Measurements from ENCODE around the gene TBC1D2.

TBC1D2 gene

DNA sequence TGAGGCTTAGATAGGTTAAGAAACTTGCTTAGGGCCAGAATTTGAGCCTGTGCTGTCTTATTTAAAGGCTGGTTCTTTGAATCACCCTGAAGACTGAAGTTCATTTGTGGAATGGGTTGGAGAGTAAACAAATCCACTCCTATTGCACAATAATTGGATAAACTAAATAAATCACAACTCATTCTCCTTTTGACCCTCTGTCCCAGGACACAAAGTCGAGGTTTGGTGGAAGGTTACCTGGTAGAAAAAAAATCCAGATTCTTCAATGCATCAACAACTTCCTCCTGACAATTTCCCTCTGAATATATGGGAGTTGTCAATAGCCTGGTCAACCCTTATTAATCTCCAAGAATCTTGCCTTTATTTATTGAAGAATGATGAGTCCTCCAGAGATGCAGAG lies 28.9 kb downstream of the TBC1D2 start:
- Histone ChIP-seq H3K4me3 (ENCODE audit: low read length) (no peak overlapping the region), H3K36me3 (ENCODE audit: control insufficient read depth, insufficient read depth, low read length, severe bottlenecking) (peaks cover 6% of the 10 kb centered on the region)
- peak; percentile 67 for DNase-seq (ENCODE audit: low read depth)

DNA sequence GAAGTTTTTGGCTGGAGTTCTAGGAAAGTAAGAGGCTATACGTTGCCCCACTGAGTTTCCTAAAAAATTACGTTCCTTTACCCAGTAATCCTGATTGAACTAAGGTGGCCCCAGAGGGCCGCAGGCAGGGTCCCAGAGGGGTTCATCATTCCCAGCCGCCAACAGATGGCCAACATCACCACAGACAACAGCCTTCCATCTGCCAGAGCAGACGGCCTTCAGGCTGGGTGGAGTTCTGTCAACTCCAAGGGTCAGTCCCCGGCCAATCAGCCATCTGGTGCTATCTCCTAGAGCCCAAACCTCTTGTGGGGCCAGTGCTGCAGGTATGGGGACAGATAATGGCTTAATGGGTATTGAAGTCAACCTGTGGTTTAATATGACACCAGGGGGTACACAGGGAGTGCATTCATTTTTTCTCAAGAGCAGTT lies 30.4 kb downstream of the TBC1D2 start:
- no peak for DNase-seq (ENCODE audit: low read depth)
- Histone ChIP-seq H3K27me3 (replicated peaks; ENCODE audit: control insufficient read depth, insufficient read depth, low read length) (no peaks in the 10 kb centered on the region), H3K36me3 (ENCODE audit: control insufficient read depth, insufficient read depth, low read length, severe bottlenecking) (peaks cover 14% of the 10 kb centered on the region), H3K4me3 (ENCODE audit: low read length) (no peak overlapping the region), H3K9me3 (ENCODE audit: control insufficient read depth, low read length) (no peaks in the 10 kb centered on the region), H3K4me1 (ENCODE audit: control insufficient read depth, insufficient read depth, low read length) (peaks cover 60% of the 10 kb centered on the region), H3K9ac (ENCODE audit: low read length) (no peak overlapping the region)

More for the DNA sequence above, 28.9 kb downstream of the TBC1D2 start:
- Histone ChIP-seq H3K27me3 (replicated peaks; ENCODE audit: control insufficient read depth, insufficient read depth, low read length) (no peaks in the 10 kb centered on the region), H3K4me1 (ENCODE audit: control insufficient read depth, insufficient read depth, low read length) (peaks cover 61% of the 10 kb centered on the region), H3K9ac (ENCODE audit: low read length) (no peak overlapping the region), H3K9me3 (ENCODE audit: control insufficient read depth, low read length) (no peaks in the 10 kb centered on the region)

DNA sequence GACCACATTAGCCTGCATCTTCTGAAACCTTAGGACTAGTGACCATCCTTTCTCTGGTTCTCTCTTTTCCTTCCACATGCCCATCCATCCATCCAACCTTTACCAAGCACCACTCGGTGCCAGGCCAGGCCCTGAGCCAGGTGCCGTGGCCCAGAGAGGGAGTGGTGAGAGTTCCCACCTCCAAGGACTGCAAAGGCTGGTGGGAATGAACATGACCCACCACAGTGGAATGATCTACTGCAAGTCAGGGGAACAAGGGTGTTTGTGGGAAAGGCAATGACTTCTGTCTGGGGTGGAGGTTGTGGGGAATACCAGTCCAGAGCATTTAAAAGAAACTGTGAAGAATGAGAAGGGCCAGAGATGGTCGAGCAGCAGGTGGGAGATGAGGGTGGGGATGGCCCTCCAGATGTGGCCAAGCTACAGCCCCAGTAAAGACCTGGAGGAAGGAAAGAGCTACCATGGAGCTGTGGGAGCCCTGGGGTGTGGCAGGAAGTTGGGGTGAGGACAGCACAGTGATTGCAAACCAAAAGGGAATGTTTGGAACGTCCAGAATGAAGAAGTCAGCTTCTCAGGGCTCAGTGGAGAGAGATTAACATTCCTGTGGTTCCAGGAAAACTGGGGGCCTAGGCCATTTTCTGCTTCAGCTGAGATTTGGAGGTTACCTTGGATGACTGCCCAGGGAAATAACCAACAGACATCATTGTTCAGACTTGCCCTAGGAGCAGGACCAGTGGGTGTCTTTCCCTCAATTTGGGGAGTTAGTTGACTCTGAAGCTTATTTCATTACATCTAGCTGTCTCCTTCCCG lies 32.4 kb downstream of the TBC1D2 start:
- Histone ChIP-seq H3K9ac (ENCODE audit: low read length) (peak overlapping the region; percentile 67), H3K9me3 (ENCODE audit: control insufficient read depth, low read length) (no peaks in the 10 kb centered on the region), H3K4me3 (ENCODE audit: low read length) (no peak overlapping the region), H3K27me3 (replicated peaks; ENCODE audit: control insufficient read depth, insufficient read depth, low read length) (no peaks in the 10 kb centered on the region), H3K36me3 (ENCODE audit: control insufficient read depth, insufficient read depth, low read length, severe bottlenecking) (peaks cover 18% of the 10 kb centered on the region), H3K4me1 (ENCODE audit: control insufficient read depth, insufficient read depth, low read length) (peaks cover 47% of the 10 kb centered on the region)
- peak; percentile 90 for DNase-seq (ENCODE audit: low read depth)

DNA sequence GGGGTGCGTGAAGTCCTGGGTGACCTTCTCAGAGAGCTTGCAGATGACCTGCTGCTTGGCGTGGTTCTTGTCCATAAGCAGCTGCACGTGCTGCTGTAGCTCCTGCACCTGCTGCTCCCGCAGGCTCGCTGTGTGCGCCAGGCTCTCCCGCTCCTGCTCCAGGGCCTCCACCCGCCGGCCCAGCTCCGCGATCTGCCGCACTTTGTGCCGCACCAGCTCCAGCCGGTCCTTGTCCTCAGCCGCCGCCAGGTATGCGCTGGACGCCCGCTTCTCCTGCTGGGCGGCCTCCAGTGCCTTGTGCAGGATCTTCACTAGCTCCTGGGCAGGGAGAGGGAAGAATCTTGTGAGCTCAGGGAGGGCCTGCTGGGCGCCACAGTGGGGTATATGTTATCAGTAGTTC lies 34.5 kb downstream of the TBC1D2 start:
- Histone ChIP-seq H3K9me3 (ENCODE audit: control insufficient read depth, low read length) (no peaks in the 10 kb centered on the region), H3K27me3 (replicated peaks; ENCODE audit: control insufficient read depth, insufficient read depth, low read length) (no peaks in the 10 kb centered on the region), H3K36me3 (ENCODE audit: control insufficient read depth, insufficient read depth, low read length, severe bottlenecking) (peaks cover 17% of the 10 kb centered on the region), H3K4me3 (ENCODE audit: low read length) (no peak overlapping the region), H3K4me1 (ENCODE audit: control insufficient read depth, insufficient read depth, low read length) (peaks cover 28% of the 10 kb centered on the region), H3K9ac (ENCODE audit: low read length) (no peak overlapping the region)
- DNase-seq (ENCODE audit: low read depth) = no peak

DNA sequence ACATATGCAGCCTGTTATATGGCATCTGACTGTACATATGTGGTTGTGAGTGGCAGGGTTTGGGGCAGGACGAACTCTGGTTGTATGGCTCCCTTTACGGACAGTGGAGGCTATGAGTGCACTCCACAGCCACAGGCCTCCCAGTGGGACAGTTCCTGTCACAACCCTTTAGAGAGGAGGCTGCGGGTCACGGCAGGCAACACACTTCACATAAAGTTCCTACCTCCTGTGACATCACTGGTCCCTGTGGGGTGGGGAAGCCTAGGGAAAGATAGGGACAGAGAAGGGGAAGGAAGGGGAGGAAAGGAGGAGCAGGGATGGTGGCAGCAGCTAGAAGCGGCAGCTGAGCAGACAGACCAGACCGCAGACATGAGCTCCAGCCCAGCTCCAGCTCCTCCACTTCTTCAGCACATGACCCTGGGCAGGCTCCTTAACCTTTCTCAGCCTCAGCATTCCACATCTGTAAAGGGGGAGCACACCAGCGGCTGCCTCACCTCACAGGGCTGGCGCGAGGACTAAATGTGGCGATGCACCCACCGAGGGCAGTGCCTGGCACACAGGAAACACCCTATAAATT lies 35.6 kb downstream of the TBC1D2 start:
- H3K4me1 ChIP-seq (ENCODE audit: control insufficient read depth, insufficient read depth, low read length) = peaks cover 25% of the 10 kb centered on the region
- no peak overlapping the region for H3K9ac ChIP-seq (ENCODE audit: low read length)

DNA sequence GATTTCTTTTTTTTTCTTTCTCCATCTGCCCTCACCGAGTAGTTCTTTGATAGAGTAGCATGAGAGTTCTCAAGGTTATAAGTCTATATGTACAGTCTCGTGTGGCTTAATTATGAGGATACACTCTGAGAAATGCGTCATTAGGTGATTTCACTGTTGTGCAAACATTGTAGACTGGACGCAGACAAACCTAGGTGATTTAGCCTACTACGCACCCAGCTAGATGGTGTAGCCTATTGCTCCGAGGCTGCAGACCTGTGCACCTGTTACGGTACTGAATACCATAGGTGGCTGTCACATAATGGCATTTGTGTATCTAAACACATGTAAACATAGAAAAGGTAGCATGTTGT lies 36.1 kb downstream of the TBC1D2 start:
- peaks cover 22% of the 10 kb centered on the region for H3K4me1 ChIP-seq (ENCODE audit: control insufficient read depth, insufficient read depth, low read length)
- H3K4me3 ChIP-seq (ENCODE audit: low read length) = no peak overlapping the region
- no peaks in the 10 kb centered on the region for H3K27me3 ChIP-seq (replicated peaks; ENCODE audit: control insufficient read depth, insufficient read depth, low read length)
- DNase-seq (ENCODE audit: low read depth) = no peak
- peaks cover 17% of the 10 kb centered on the region for H3K36me3 ChIP-seq (ENCODE audit: control insufficient read depth, insufficient read depth, low read length, severe bottlenecking)
- H3K9me3 ChIP-seq (ENCODE audit: control insufficient read depth, low read length) = no peaks in the 10 kb centered on the region
- H3K9ac ChIP-seq (ENCODE audit: low read length) = no peak overlapping the region

More for the DNA sequence above, 35.6 kb downstream of the TBC1D2 start:
- Histone ChIP-seq H3K4me3 (ENCODE audit: low read length) (no peak overlapping the region), H3K36me3 (ENCODE audit: control insufficient read depth, insufficient read depth, low read length, severe bottlenecking) (peaks cover 17% of the 10 kb centered on the region), H3K9me3 (ENCODE audit: control insufficient read depth, low read length) (no peaks in the 10 kb centered on the region), H3K27me3 (replicated peaks; ENCODE audit: control insufficient read depth, insufficient read depth, low read length) (no peaks in the 10 kb centered on the region)
- DNase-seq (ENCODE audit: low read depth) = no peak

DNA sequence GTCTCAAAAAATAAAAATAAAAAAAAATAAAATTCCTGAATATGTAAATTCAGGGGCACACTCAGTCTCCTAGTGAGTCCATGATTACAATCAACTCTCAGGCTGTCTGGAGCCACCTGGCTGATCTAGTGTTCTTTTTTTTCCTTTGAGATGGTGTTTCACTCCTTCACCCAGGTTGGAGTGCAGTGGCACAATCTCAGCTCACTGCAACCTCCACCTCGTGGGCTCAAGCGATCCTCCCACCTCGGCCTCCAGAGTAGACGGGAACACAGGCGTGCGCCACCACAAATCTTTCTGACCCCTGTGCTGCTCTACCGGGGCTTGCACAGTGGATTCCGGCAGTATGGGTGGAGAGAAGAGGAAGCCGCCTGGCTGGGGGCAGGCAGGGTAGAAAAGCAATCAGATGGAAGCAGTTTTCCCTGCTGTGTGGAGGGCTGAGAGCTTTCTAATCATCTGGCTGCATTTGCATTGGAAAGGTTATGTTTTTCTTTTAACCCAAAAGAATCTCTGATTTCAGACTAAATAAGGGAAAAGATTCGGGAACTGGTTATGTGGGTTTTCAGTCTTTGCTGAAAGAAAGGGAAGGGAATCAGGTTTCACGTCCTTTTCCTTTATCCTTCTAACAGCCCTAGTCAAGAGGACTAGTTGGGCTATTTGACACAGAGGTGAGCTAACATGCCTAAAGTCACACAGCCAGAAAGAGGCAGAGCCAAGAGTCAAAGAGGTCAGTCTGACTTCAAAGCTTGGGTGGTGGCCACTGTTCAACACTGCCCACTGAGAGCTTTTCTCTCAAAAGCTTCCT lies 36.7 kb downstream of the TBC1D2 start:
- no peak overlapping the region for H3K4me3 ChIP-seq (ENCODE audit: low read length)
- no peaks in the 10 kb centered on the region for H3K27me3 ChIP-seq (replicated peaks; ENCODE audit: control insufficient read depth, insufficient read depth, low read length)
- no peaks in the 10 kb centered on the region for H3K9me3 ChIP-seq (ENCODE audit: control insufficient read depth, low read length)
- H3K36me3 ChIP-seq (ENCODE audit: control insufficient read depth, insufficient read depth, low read length, severe bottlenecking) = peaks cover 20% of the 10 kb centered on the region
- H3K9ac ChIP-seq (ENCODE audit: low read length) = no peak overlapping the region
- peaks cover 19% of the 10 kb centered on the region for H3K4me1 ChIP-seq (ENCODE audit: control insufficient read depth, insufficient read depth, low read length)
- DNase-seq (ENCODE audit: low read depth) = peak; percentile 44

DNA sequence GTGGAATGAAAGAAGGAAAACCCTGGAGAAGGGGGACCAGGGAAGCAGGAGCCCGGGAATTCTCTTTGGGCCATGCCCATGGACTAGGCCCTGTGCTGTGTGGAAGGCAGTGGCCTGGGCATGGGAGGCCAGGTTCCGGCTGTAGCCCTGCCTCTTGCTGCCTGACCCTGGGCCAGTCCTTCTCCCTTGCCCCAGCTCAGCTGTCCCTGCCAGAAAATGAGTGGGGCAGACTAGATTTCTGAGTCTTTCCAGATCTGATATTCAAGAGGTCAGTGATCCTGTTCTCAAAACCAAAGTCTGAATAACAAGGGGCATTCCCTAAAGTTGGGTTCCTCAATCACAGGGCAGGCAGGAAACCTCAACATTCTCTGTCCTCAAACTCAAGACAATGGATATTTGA lies 38.2 kb downstream of the TBC1D2 start:
- no peaks in the 10 kb centered on the region for H3K9me3 ChIP-seq (ENCODE audit: control insufficient read depth, low read length)
- H3K9ac ChIP-seq (ENCODE audit: low read length) = no peak overlapping the region
- no peak for DNase-seq (ENCODE audit: low read depth)
- H3K4me3 ChIP-seq (ENCODE audit: low read length) = no peak overlapping the region
- H3K27me3 ChIP-seq (replicated peaks; ENCODE audit: control insufficient read depth, insufficient read depth, low read length) = no peaks in the 10 kb centered on the region
- H3K4me1 ChIP-seq (ENCODE audit: control insufficient read depth, insufficient read depth, low read length) = peaks cover 5% of the 10 kb centered on the region
- H3K36me3 ChIP-seq (ENCODE audit: control insufficient read depth, insufficient read depth, low read length, severe bottlenecking) = peaks cover 25% of the 10 kb centered on the region

DNA sequence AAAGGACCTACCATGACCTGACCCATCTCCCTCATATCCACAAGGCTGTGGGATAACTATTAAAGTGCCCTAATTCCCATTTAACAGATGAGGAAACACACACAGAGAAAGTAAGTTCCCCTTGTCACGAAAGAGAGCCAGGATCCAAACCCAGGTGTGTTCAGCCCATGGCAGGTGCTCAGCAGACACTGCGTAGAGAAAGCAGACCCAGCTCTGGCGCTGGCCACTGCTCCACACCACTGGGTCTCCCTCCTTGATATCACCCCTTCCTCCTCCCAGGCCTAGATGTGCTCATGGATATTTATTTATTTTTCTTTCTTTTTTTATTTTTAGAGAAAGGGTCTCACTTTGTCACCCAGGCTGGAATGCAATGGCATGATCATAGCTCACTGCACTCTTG lies 39.1 kb downstream of the TBC1D2 start:
- H3K4me3 ChIP-seq (ENCODE audit: low read length) = no peak overlapping the region
- H3K9ac ChIP-seq (ENCODE audit: low read length) = no peak overlapping the region
- peaks cover 25% of the 10 kb centered on the region for H3K36me3 ChIP-seq (ENCODE audit: control insufficient read depth, insufficient read depth, low read length, severe bottlenecking)
- H3K4me1 ChIP-seq (ENCODE audit: control insufficient read depth, insufficient read depth, low read length) = no peaks in the 10 kb centered on the region
- H3K27me3 ChIP-seq (replicated peaks; ENCODE audit: control insufficient read depth, insufficient read depth, low read length) = no peaks in the 10 kb centered on the region
- DNase-seq (ENCODE audit: low read depth) = no peak
- no peaks in the 10 kb centered on the region for H3K9me3 ChIP-seq (ENCODE audit: control insufficient read depth, low read length)

DNA sequence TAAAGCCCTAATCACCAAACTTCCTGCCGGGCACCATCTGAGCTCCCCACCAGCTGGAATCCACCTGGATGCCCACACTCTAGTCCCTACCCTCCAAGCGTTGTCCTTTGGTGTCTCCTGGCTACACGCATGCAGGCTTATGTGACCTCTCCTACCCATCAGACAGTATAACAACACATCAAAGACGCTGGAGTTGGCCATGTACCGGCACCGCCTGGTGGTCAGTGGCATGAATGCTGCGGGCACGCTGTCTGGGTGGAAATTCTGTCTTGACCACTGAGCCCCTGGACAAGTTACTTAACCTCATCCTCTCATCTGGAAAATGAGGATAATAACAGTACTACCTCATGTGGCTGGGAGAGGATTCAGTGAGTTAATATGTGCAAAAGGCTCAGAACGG lies 39.6 kb downstream of the TBC1D2 start:
- Histone ChIP-seq H3K9me3 (ENCODE audit: control insufficient read depth, low read length) (no peaks in the 10 kb centered on the region), H3K27me3 (replicated peaks; ENCODE audit: control insufficient read depth, insufficient read depth, low read length) (no peaks in the 10 kb centered on the region), H3K9ac (ENCODE audit: low read length) (no peak overlapping the region), H3K4me3 (ENCODE audit: low read length) (no peak overlapping the region), H3K36me3 (ENCODE audit: control insufficient read depth, insufficient read depth, low read length, severe bottlenecking) (peaks cover 28% of the 10 kb centered on the region), H3K4me1 (ENCODE audit: control insufficient read depth, insufficient read depth, low read length) (no peaks in the 10 kb centered on the region)
- no peak for DNase-seq (ENCODE audit: low read depth)

DNA sequence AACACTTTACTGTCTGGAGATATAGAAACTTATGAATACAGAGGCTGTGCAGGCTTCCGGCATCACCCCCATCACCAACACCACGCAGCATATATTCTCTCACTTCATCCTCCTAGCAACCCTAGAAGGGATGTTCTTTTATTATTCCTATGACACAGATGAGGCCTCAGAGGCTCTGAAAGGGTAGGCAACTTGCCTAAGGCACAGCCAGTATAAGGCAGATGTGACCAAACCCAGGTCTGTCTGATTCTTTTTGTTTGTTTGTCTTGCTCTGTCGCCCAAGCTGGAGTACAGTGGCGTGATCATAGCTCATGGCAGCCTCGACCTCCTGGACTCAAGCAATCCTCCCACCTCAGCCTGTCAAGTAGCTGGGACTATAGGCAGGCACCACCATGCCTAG lies 40.2 kb downstream of the TBC1D2 start:
- Histone ChIP-seq H3K4me1 (ENCODE audit: control insufficient read depth, insufficient read depth, low read length) (no peaks in the 10 kb centered on the region), H3K4me3 (ENCODE audit: low read length) (no peak overlapping the region), H3K36me3 (ENCODE audit: control insufficient read depth, insufficient read depth, low read length, severe bottlenecking) (peaks cover 23% of the 10 kb centered on the region), H3K27me3 (replicated peaks; ENCODE audit: control insufficient read depth, insufficient read depth, low read length) (no peaks in the 10 kb centered on the region), H3K9me3 (ENCODE audit: control insufficient read depth, low read length) (no peaks in the 10 kb centered on the region), H3K9ac (ENCODE audit: low read length) (no peak overlapping the region)
- DNase-seq (ENCODE audit: low read depth) = peak; percentile 55
